Loucy (cell line): Measurements from ENCODE around the gene ANK3.

Source experiments
- H2AFZ ChIP-seq: fragments of 200-600 bp; sonication (generic); 2 replicates; pipeline ENCODE4 v1.6.0; 2016; ENCODE audit warnings: antibody characterized with exemption, mild to moderate bottlenecking, low read length, moderate library complexity
- H3F3A ChIP-seq: fragments of 200-600 bp; 2 replicates; pipeline ENCODE4 v1.6.0; 2016; ENCODE audit warnings: antibody characterized with exemption, low read depth, mild to moderate bottlenecking
- H3K27me3 ChIP-seq: fragments of 200-600 bp; sonication (generic); 2 replicates; pipeline ENCODE4 v1.6.1; 2014; ENCODE audit warnings: low read length, mild to moderate bottlenecking; ENCODE audit not compliant: insufficient read depth, poor library complexity, severe bottlenecking
- H3K36me3 ChIP-seq: fragments of 200-600 bp; sonication (generic); 2 replicates; pipeline ENCODE4 v1.6.1; 2016; ENCODE audit warnings: low read length; ENCODE audit not compliant: insufficient read depth
- H3K4me1 ChIP-seq: fragments of 200-600 bp; sonication (generic); 2 replicates; pipeline ENCODE4 v1.5.1; 2014; ENCODE audit warnings: low read length, mild to moderate bottlenecking; ENCODE audit not compliant: insufficient read depth, poor library complexity, severe bottlenecking
- H3K4me2 ChIP-seq: fragments of 200-600 bp; sonication (generic); 2 replicates; pipeline ENCODE4 v1.6.0; 2014; ENCODE audit warnings: antibody characterized with exemption, low read length, low read depth, mild to moderate bottlenecking; ENCODE audit not compliant: poor library complexity, severe bottlenecking
- H3K4me3 ChIP-seq: fragments of 200-600 bp; sonication (generic); 2 replicates; pipeline ENCODE4 v1.5.1; 2014; ENCODE audit warnings: low read length, mild to moderate bottlenecking, mixed read lengths; ENCODE audit not compliant: poor library complexity, severe bottlenecking
- H3K79me2 ChIP-seq: fragments of 200-600 bp; sonication (generic); 2 replicates; pipeline ENCODE4 v1.6.1; 2014; ENCODE audit warnings: low read length; ENCODE audit not compliant: insufficient read depth
- H3K9ac ChIP-seq: fragments of 200-600 bp; sonication (generic); 2 replicates; pipeline ENCODE4 v1.6.0; 2014; ENCODE audit warnings: mild to moderate bottlenecking, low read depth, low read length, moderate library complexity; ENCODE audit not compliant: poor library complexity, severe bottlenecking
- H3K9me2 ChIP-seq: fragments of 200-600 bp; sonication (generic); replicated peaks from 2 replicates; pipeline ENCODE4 v1.6.1; 2016; ENCODE audit warnings: low read depth, low read length, mixed read lengths
- H3K9me3 ChIP-seq: fragments of 200-600 bp; sonication (generic); 2 replicates; pipeline ENCODE4 v1.6.1; 2014; ENCODE audit warnings: mild to moderate bottlenecking, antibody characterized with exemption, low read length, low read depth; ENCODE audit not compliant: insufficient read depth
- H4K20me1 ChIP-seq: fragments of 200-600 bp; sonication (generic); 2 replicates; pipeline ENCODE4 v1.6.0; 2014; ENCODE audit warnings: antibody characterized with exemption, low read length, mild to moderate bottlenecking; ENCODE audit not compliant: insufficient read depth, poor library complexity, severe bottlenecking
- EZH2phosphoT487 ChIP-seq: fragments of 200-600 bp; IDR thresholded peaks from 2 replicates; pipeline ENCODE4 v1.6.1; 2018; ENCODE audit warnings: antibody characterized with exemption, mild to moderate bottlenecking, moderate library complexity, borderline replicate concordance
- TF ChIP-seq, protein P1 (sequence below): fragments of 200-600 bp; sonication (generic); conservative IDR thresholded peaks from 2 replicates; pipeline ENCODE4 v1.5.1; 2014; ENCODE audit warnings: mild to moderate bottlenecking, antibody characterized with exemption, low read length

Gene ANK3

DNA sequence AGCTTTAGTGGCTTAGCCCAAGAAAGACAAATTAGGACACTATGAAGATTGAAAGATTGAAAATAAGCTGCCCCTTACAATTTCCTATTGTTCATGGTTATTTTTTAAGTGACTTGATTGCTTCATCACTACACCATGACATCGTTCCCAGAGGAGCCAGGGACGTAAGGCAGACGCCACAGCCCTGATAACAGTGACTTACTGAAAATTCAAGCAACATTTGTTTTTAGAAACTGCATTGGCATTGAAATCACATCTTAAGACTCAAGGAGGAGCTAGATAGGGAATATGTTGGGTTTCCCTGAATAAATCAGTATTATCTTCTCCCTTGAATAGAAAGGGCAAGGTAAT lies 38.7 kb upstream of the ANK3 start:
- Histone ChIP-seq H3K27me3 (no peaks in the 10 kb centered on the region), H3K4me1 (no peaks in the 10 kb centered on the region), H3K9me2 (no peaks in the 10 kb centered on the region), H3F3A (no peaks in the 10 kb centered on the region), H3K79me2 (no peaks in the 10 kb centered on the region), H4K20me1 (no peaks in the 10 kb centered on the region), H3K4me3 (no peak overlapping the region), H3K9me3 (no peaks in the 10 kb centered on the region), H3K4me2 (no peak overlapping the region), H3K36me3 (no peaks in the 10 kb centered on the region), H2AFZ (no peak overlapping the region), H3K9ac (no peak overlapping the region)
- TF ChIP-seq, protein P1, sequence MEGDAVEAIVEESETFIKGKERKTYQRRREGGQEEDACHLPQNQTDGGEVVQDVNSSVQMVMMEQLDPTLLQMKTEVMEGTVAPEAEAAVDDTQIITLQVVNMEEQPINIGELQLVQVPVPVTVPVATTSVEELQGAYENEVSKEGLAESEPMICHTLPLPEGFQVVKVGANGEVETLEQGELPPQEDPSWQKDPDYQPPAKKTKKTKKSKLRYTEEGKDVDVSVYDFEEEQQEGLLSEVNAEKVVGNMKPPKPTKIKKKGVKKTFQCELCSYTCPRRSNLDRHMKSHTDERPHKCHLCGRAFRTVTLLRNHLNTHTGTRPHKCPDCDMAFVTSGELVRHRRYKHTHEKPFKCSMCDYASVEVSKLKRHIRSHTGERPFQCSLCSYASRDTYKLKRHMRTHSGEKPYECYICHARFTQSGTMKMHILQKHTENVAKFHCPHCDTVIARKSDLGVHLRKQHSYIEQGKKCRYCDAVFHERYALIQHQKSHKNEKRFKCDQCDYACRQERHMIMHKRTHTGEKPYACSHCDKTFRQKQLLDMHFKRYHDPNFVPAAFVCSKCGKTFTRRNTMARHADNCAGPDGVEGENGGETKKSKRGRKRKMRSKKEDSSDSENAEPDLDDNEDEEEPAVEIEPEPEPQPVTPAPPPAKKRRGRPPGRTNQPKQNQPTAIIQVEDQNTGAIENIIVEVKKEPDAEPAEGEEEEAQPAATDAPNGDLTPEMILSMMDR = no peak
- TF ChIP-seq EZH2phosphoT487 = no peak

DNA sequence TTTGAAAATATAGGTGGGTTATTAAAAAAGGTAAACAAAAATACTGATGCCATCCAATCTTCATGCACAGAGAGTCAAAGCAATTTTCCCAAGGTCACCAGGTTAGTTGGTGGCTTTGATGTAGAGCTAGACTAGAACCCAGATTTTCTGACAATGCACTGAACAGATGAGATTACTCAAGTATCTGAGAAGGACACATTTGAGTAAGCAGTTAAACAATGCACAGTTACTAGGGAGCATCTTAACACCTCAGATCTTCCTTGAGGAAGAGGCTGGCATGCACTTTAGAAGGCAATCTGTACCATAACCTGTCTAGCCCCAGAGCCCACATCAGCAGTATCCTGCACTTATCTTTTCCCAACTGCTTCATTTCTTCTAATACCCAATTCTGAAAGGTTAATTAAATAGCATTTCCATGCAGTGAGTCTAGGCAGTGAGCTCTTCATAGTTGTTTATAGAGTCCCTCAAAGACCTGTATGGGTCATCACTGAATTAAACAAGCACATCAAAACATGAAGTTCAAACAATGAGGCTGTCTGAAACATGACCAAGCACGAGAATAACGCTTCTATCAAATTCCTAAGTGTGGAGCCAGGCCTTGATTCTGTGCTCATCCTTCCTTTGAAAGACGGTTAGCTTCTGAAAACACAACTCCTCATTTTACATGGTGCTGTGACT lies 38.2 kb upstream of the ANK3 start:
- TF ChIP-seq, protein P1 = no peak
- no peak for TF ChIP-seq EZH2phosphoT487
- Histone ChIP-seq H2AFZ (no peak overlapping the region), H4K20me1 (no peaks in the 10 kb centered on the region), H3F3A (no peaks in the 10 kb centered on the region), H3K9me2 (no peaks in the 10 kb centered on the region), H3K4me1 (no peaks in the 10 kb centered on the region), H3K36me3 (no peaks in the 10 kb centered on the region), H3K9me3 (no peaks in the 10 kb centered on the region), H3K4me2 (no peak overlapping the region), H3K4me3 (no peak overlapping the region), H3K79me2 (no peaks in the 10 kb centered on the region), H3K27me3 (no peaks in the 10 kb centered on the region), H3K9ac (no peak overlapping the region)

DNA sequence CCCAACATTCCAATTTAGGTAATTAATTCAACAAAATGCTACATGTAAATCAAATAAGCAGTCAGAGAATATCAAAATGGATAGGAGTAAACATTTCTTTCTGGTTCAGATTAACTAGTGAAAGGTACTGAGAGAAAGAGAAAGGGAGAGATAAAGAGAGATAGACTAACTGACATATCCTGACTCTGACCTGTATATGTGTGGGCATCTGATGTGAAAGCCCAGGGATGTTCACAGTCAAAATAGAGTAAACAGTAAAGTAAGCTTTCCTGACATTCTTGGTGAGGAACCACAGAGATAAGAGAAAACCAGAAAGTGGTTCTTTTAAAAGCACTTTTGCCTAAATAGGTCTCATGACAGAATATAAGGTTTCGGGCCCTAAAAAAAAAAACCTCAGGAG lies 37.5 kb upstream of the ANK3 start:
- no peaks in the 10 kb centered on the region for H3K79me2 ChIP-seq
- H3K9ac ChIP-seq = no peak overlapping the region
- no peaks in the 10 kb centered on the region for H3K27me3 ChIP-seq
- H4K20me1 ChIP-seq = no peaks in the 10 kb centered on the region
- H3K9me3 ChIP-seq = no peaks in the 10 kb centered on the region
- H3K4me3 ChIP-seq = no peak overlapping the region
- H3K4me2 ChIP-seq = no peak overlapping the region
- no peaks in the 10 kb centered on the region for H3F3A ChIP-seq
- no peaks in the 10 kb centered on the region for H3K36me3 ChIP-seq
- no peak overlapping the region for H2AFZ ChIP-seq
- H3K9me2 ChIP-seq = no peaks in the 10 kb centered on the region
- no peaks in the 10 kb centered on the region for H3K4me1 ChIP-seq
- no peak for TF ChIP-seq EZH2phosphoT487
- TF ChIP-seq, protein P1 = no peak
